Activated B cell treated with CpG ODN at 0.5 μM for 24 hours (primary cell): Measurements from ENCODE around the gene HHLA2. TPM values are rescaled to one million over a fixed set of nuclear protein-coding genes. Genes with fewer than 3 reads are reported as not detected.

Source experiments
- ATAC-seq: fragments of 200-7000 bp; cut with Tn5 transposase; one replicate; pipeline ENCODE4 v1.10.0; 2021; ENCODE audit warnings: low read depth, mild to moderate bottlenecking, moderate library complexity
- CTCF ChIA-PET: fragments of 350-600 bp; sonication (Branson Sonifier 250); formaldehyde crosslinking; loops from one replicate; lab custom pipeline; 2021; ENCODE audit warnings: antibody characterized with exemption; lab: Charles Lee
- POLR2A ChIA-PET: fragments of 350-600 bp; sonication (Branson Sonifier 250); formaldehyde crosslinking; loops from one replicate; lab custom pipeline; 2021; ENCODE audit warnings: antibody characterized with exemption; lab: Charles Lee
- DNase-seq: peaks from one replicate; pipeline ENCODE4 v3.0.0; 2022
- H3K27ac Mint-ChIP-seq: one replicate; pipeline ENCODE4 v1.8.0; 2020; ENCODE audit warnings: mixed read lengths
- H3K27me3 Mint-ChIP-seq: one replicate; pipeline ENCODE4 v1.8.0; 2021; ENCODE audit warnings: mixed read lengths
- H3K36me3 Mint-ChIP-seq: one replicate; pipeline ENCODE4 v1.8.0; 2021; ENCODE audit warnings: low read depth, mixed read lengths
- H3K4me1 Mint-ChIP-seq: one replicate; pipeline ENCODE4 v1.8.0; 2021; ENCODE audit warnings: mixed read lengths
- H3K4me3 Mint-ChIP-seq: one replicate; pipeline ENCODE4 v1.8.0; 2020; ENCODE audit warnings: mild to moderate bottlenecking, mixed read lengths
- H3K9me3 Mint-ChIP-seq: one replicate; pipeline ENCODE4 v1.8.0; 2020; ENCODE audit warnings: mixed read lengths
- CTCF ChIP-seq: fragments of 200-600 bp; IDR thresholded peaks from one replicate; pipeline ENCODE4 v1.8.0; 2022; ENCODE audit warnings: antibody characterized with exemption, mild to moderate bottlenecking
- intact Hi-C: fragments of 100-400 bp; cut with micrococcal nuclease; formaldehyde crosslinking; loops from one replicate; pipeline ENCODE4 v1.15.1; 2024
- total RNA-seq: library from RNA; stranded (reverse); gene quantifications from 2 replicates; pipeline ENCODE4 v1.2.3, GENCODE V29; 2022

The HHLA2 gene
- total RNA-seq, 1 donor from 2014 or later, result 1.00 TPM

GRCh38 chr3:108408883-108409799 lies 112.8 kb downstream of the HHLA2 start:
- Mint-ChIP-seq H3K4me3 (no peak overlapping the region), H3K4me1 (peaks cover 29% of the 10 kb centered on the region), H3K27ac (peak overlapping the region; percentile 87), H3K9me3 (no peaks in the 10 kb centered on the region), H3K36me3 (no peaks in the 10 kb centered on the region), H3K27me3 (no peaks in the 10 kb centered on the region)
- ChIA-PET POLR2A (no interaction called here), CTCF (interaction anchor here (0.9 kb wide), 1 partner anchor 69 kb away, joined by 5 read pairs; no protein-coding TSS in a partner anchor)
- TF ChIP-seq CTCF, result no peak
- DNase-seq (no peak), ATAC-seq (no peak)
- intact Hi-C loops, result loop anchor here (5.0 to 10.0 kb wide), 5 partner anchors 372 to 974 kb away; no protein-coding TSS in a partner anchor

- no peak for TF ChIP-seq CTCF
- POLR2A ChIA-PET, result no interaction called here
- Mint-ChIP-seq H3K27me3 (no peaks in the 10 kb centered on the region), H3K4me1 (peaks cover 29% of the 10 kb centered on the region), H3K9me3 (no peaks in the 10 kb centered on the region), H3K27ac (no peak overlapping the region), H3K4me3 (no peak overlapping the region), H3K36me3 (no peaks in the 10 kb centered on the region)
- ATAC-seq, result no peak
- CTCF ChIA-PET, result interaction anchor here (0.9 kb wide), 1 partner anchor 68 kb away, joined by 5 read pairs; no protein-coding TSS in a partner anchor
- intact Hi-C loops, result loop anchor here (5.0 to 10.0 kb wide), 5 partner anchors 372 to 975 kb away; no protein-coding TSS in a partner anchor
- no peak for DNase-seq
These were observed 113.4 kb downstream of the HHLA2 start for GRCh38 chr3:108409800-108410178.

- intact Hi-C loops, result no loop called here
- ChIA-PET CTCF (interaction anchor here (1.2 kb wide), 1 partner anchor 472 kb away, joined by 3 read pairs; no protein-coding TSS in a partner anchor), POLR2A (interaction anchor here (0.5 kb wide), 1 partner anchor 367 kb away, joined by 3 read pairs; no protein-coding TSS in a partner anchor)
- Mint-ChIP-seq H3K27me3 (peaks cover under 1% of the 10 kb centered on the region), H3K27ac (no peak overlapping the region), H3K9me3 (no peaks in the 10 kb centered on the region), H3K4me1 (peaks cover 29% of the 10 kb centered on the region), H3K4me3 (no peak overlapping the region), H3K36me3 (no peaks in the 10 kb centered on the region)
- ATAC-seq (no peak), DNase-seq (no peak)
- no peak for TF ChIP-seq CTCF
These were observed 114.2 kb downstream of the HHLA2 start for GRCh38 chr3:108410531-108410984.

GRCh38 chr3:108412121-108412750 lies 115.9 kb downstream of the HHLA2 start:
- ChIA-PET CTCF (no interaction called here), POLR2A (no interaction called here)
- ATAC-seq, result no peak
- Mint-ChIP-seq H3K27ac (no peak overlapping the region), H3K36me3 (no peaks in the 10 kb centered on the region), H3K4me3 (no peak overlapping the region), H3K4me1 (peaks cover 19% of the 10 kb centered on the region), H3K27me3 (peaks cover 1% of the 10 kb centered on the region), H3K9me3 (no peaks in the 10 kb centered on the region)
- intact Hi-C loops, result no loop called here
- no peak for TF ChIP-seq CTCF
- DNase-seq, result no peak
